ENCODE measurements around the gene PGA5. TPM values are rescaled to one million over a fixed set of nuclear protein-coding genes. Genes with fewer than 3 reads are reported as not detected.

The PGA5 gene
- total and polyA plus RNA-seq, 10 of the 15 experiments (the other 5 are each of a cell fraction or from before 2014, with no cell fraction given): not detected

GRCh38 chr11:61297746-61298145 lies 56.8 kb downstream of the PGA5 start:
- in situ Hi-C loops (cut with MboI): no loop called here
- intact Hi-C loops (cut with micrococcal nuclease; ENCODE audit: unreplicated experiment): no loop called here
- WGBS (ENCODE audit: insufficient coverage, insufficient replicate concordance, low lambda C conversion rate, missing lambda C conversion rate): 68% methylated on average over 5 of the region's 5 CpGs
- CTCF ChIA-PET: interaction anchor here (1.2 to 3.9 kb wide), 4 partner anchors 43 to 95 kb away, joined by 3 to 18 read pairs (median 10); partner anchors contain the start of gene TMEM216
- Histone ChIP-seq H3K27ac (ENCODE audit: control insufficient read depth, insufficient read depth) (peak overlapping the region; percentile 58), H4K20me1 (ENCODE audit: control insufficient read depth, insufficient read depth) (no peaks in the 10 kb centered on the region), H3K9me3 (replicated peaks; ENCODE audit: control insufficient read depth, insufficient read depth, low read length) (no peaks in the 10 kb centered on the region), H3K4me3 (no peak overlapping the region), H3K27me3 (replicated peaks in 1 of 2; ENCODE audit: control insufficient read depth in 2 of 2, insufficient read depth in 2 of 2, low read length in 1 of 2) (no peaks in the 10 kb centered on the region), H3K9ac (ENCODE audit: control insufficient read depth, insufficient read depth, low read length) (no peak overlapping the region), H2AFZ (ENCODE audit: control insufficient read depth, low read depth, low read length) (no peak overlapping the region), H3K79me2 (ENCODE audit: control insufficient read depth, insufficient read depth, low read length) (no peaks in the 10 kb centered on the region; the same call in 1 of the 2 replicates), H3K36me3 (ENCODE audit: control insufficient read depth in 2 of 2, insufficient read depth in 2 of 2, low read length in 1 of 2) (peaks cover 16 to 39% of the 10 kb centered on the region in 2 experiments), H3K4me2 (ENCODE audit: control insufficient read depth, insufficient read depth) (peak overlapping the region; percentile 22; the same call in 1 of the 2 replicates), H3K4me1 (ENCODE audit: control insufficient read depth, insufficient read depth, low read length) (peaks cover 28% of the 10 kb centered on the region)
- ATAC-seq: no peak
- no peak for DNase-seq (ENCODE audit: low read depth, low spot score)
- SMC1A ChIA-PET (ENCODE audit: uncharacterized antibody, unreplicated experiment): interaction anchor here (1.0 to 1.3 kb wide), 3 partner anchors 44 to 138 kb away, joined by 3 to 4 read pairs (median 3); partner anchors contain the start of gene TMEM216
- RAD21 ChIA-PET (ENCODE audit: unreplicated experiment): no interaction called here
- no peak for FAIRE-seq
- BruUV-seq (replicated peaks): no TSS peak
- POLR2A ChIA-PET: interaction anchor here (0.6 kb wide), 1 partner anchor 289 kb away, joined by 3 read pairs; no protein-coding TSS in a partner anchor
- TF ChIP-seq ZNF622 (IDR thresholded peaks at IDR 0.05): no peak
- no peak for TF ChIP-seq STAT1 (conservative IDR thresholded peaks at IDR 0.05)
- TF ChIP-seq CBFB (IDR thresholded peaks at IDR 0.05; ENCODE audit: low read depth): peak; percentile 50; the same call in 1 of the 2 replicates
- peak; percentile 54; the same call in 1 of the 2 replicates for TF ChIP-seq NFIC (IDR thresholded peaks at IDR 0.05; ENCODE audit: low read depth, low read length)
- TF ChIP-seq BHLHE40 (IDR thresholded peaks at IDR 0.05; ENCODE audit: borderline replicate concordance in 1 of 2, low read depth in 2 of 2, low read length in 1 of 2): 0 out of 4 replicates have a peak, but pooled peaks of 1 of the 2 experiments have one; percentile 4
- 0 out of 3 replicates have a peak, but pooled peaks of 1 of the 2 experiments have one; percentile 8 for TF ChIP-seq EGR1 (IDR thresholded peaks at IDR 0.05; ENCODE audit: borderline replicate concordance in 1 of 2, low read depth in 2 of 2, low read length in 2 of 2)
- TF ChIP-seq NBN (IDR thresholded peaks at IDR 0.05): no peak
- TF ChIP-seq GATAD2B (conservative IDR thresholded peaks at IDR 0.05; ENCODE audit: low read depth): no peak
- TF ChIP-seq IRF3 (IDR thresholded peaks at IDR 0.05): no peak
- peak; percentile 87 for TF ChIP-seq RUNX3 (IDR thresholded peaks at IDR 0.05; ENCODE audit: low read length)
- no peak for TF ChIP-seq KLF5 (IDR thresholded peaks at IDR 0.05; ENCODE audit: partially characterized antibody)
- TF ChIP-seq SMAD1 (IDR thresholded peaks at IDR 0.05; ENCODE audit: low read depth, partially characterized antibody): no peak
- TF ChIP-seq ZBTB33 (IDR thresholded peaks at IDR 0.05): no peak
- TF ChIP-seq ZNF207 (IDR thresholded peaks at IDR 0.05; ENCODE audit: borderline replicate concordance): no peak
- peak; percentile 49; the same call in 1 of the 2 replicates for TF ChIP-seq RELB (IDR thresholded peaks at IDR 0.05; ENCODE audit: low read depth)
- no peak for TF ChIP-seq MTA2 (IDR thresholded peaks at IDR 0.05; ENCODE audit: low read depth)
- no peak for TF ChIP-seq IRF5 (IDR thresholded peaks at IDR 0.05; ENCODE audit: borderline replicate concordance)
- TF ChIP-seq RFX5 (IDR thresholded peaks at IDR 0.05; ENCODE audit: low read depth, low read length): no peak
- TF ChIP-seq BACH1 (IDR thresholded peaks at IDR 0.05; ENCODE audit: borderline replicate concordance): no peak
- no peak for TF ChIP-seq STAT3 (IDR thresholded peaks at IDR 0.05; ENCODE audit: low read depth, low read length)
